Measurements from ENCODE around the gene RAB24. TPM values are rescaled to one million over a fixed set of nuclear protein-coding genes. Genes with fewer than 3 reads are reported as not detected.
"Not testable (repeated sequence)": the region's sequence is repeated elsewhere in the genome, so short reads cannot be mapped to it uniquely, and the experiment has no call there.

The RAB24 gene
- polyA plus RNA-seq, 2 of the 4 experiments (the other 2 are of a cell fraction): 31.2 to 33.7 TPM

DNA sequence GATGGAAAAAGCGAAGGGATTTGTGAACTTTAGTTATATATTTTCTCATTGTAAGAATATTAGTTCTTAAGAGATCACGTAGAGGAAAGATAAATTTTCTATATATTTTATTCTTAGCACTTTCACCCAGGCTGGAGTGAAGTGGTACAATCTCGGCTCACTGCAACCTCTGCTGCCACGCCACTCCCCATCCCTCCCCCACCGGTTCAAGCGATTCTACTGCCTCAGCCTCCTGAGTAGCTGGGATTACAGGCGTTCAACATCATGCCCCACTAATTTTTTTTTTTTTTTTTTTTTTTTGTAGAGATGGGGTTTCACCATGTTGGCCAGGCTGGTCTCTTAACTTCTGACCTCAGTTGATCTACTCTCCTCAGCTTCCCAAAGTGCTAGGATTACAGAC lies 42.6 kb downstream of the RAB24 start:
- H3K4me2 ChIP-seq: no peak overlapping the region
- H3K27ac ChIP-seq: no peak overlapping the region
- FAIRE-seq (no peak), ATAC-seq (no peak), DNase-seq (ENCODE audit: low read depth in 1 of 2, low spot score in 1 of 2) (no peak)
- CTCF ChIA-PET: no interaction called here
- H3K4me1 ChIP-seq: no peaks in the 10 kb centered on the region
- POLR2A ChIA-PET: no interaction called here
- WGBS (ENCODE audit: missing lambda C conversion rate): 93% methylated on average over 7 of the region's 7 CpGs
- no peaks in the 10 kb centered on the region for H3K9me3 ChIP-seq
- TF ChIP-seq, protein P1, sequence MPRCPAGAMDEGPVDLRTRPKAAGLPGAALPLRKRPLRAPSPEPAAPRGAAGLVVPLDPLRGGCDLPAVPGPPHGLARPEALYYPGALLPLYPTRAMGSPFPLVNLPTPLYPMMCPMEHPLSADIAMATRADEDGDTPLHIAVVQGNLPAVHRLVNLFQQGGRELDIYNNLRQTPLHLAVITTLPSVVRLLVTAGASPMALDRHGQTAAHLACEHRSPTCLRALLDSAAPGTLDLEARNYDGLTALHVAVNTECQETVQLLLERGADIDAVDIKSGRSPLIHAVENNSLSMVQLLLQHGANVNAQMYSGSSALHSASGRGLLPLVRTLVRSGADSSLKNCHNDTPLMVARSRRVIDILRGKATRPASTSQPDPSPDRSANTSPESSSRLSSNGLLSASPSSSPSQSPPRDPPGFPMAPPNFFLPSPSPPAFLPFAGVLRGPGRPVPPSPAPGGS (IDR thresholded peaks at IDR 0.05): no peak
- TF ChIP-seq SREBF2 (IDR thresholded peaks at IDR 0.05): no peak
- TF ChIP-seq, protein P2, sequence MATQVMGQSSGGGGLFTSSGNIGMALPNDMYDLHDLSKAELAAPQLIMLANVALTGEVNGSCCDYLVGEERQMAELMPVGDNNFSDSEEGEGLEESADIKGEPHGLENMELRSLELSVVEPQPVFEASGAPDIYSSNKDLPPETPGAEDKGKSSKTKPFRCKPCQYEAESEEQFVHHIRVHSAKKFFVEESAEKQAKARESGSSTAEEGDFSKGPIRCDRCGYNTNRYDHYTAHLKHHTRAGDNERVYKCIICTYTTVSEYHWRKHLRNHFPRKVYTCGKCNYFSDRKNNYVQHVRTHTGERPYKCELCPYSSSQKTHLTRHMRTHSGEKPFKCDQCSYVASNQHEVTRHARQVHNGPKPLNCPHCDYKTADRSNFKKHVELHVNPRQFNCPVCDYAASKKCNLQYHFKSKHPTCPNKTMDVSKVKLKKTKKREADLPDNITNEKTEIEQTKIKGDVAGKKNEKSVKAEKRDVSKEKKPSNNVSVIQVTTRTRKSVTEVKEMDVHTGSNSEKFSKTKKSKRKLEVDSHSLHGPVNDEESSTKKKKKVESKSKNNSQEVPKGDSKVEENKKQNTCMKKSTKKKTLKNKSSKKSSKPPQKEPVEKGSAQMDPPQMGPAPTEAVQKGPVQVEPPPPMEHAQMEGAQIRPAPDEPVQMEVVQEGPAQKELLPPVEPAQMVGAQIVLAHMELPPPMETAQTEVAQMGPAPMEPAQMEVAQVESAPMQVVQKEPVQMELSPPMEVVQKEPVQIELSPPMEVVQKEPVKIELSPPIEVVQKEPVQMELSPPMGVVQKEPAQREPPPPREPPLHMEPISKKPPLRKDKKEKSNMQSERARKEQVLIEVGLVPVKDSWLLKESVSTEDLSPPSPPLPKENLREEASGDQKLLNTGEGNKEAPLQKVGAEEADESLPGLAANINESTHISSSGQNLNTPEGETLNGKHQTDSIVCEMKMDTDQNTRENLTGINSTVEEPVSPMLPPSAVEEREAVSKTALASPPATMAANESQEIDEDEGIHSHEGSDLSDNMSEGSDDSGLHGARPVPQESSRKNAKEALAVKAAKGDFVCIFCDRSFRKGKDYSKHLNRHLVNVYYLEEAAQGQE (IDR thresholded peaks at IDR 0.05): no peak
- TF ChIP-seq NR3C1 (IDR thresholded peaks at IDR 0.05): no peak
- no peak for TF ChIP-seq TFCP2L1 (CRISPR knock-in tag; IDR thresholded peaks at IDR 0.05)
- TF ChIP-seq CBX2 (IDR thresholded peaks at IDR 0.05; ENCODE audit: borderline replicate concordance, low read depth): no peak
- TF ChIP-seq ZFP36 (IDR thresholded peaks at IDR 0.05; ENCODE audit: borderline replicate concordance, partially characterized antibody): no peak
- TF ChIP-seq POLR2A (IDR thresholded peaks at IDR 0.05; ENCODE audit: low read length): no peak
- no peak for TF ChIP-seq JUNB (IDR thresholded peaks at IDR 0.05)
- TF ChIP-seq, protein P3, sequence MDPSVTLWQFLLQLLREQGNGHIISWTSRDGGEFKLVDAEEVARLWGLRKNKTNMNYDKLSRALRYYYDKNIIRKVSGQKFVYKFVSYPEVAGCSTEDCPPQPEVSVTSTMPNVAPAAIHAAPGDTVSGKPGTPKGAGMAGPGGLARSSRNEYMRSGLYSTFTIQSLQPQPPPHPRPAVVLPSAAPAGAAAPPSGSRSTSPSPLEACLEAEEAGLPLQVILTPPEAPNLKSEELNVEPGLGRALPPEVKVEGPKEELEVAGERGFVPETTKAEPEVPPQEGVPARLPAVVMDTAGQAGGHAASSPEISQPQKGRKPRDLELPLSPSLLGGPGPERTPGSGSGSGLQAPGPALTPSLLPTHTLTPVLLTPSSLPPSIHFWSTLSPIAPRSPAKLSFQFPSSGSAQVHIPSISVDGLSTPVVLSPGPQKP (IDR thresholded peaks at IDR 0.05; ENCODE audit: low read depth, low read length): no peak
- TF ChIP-seq HEYL (CRISPR knock-in tag; IDR thresholded peaks at IDR 0.05): no peak
- TF ChIP-seq CHD2 (IDR thresholded peaks at IDR 0.05; ENCODE audit: low read length, partially characterized antibody): no peak
- no peak for TF ChIP-seq ESRRA (IDR thresholded peaks at IDR 0.05; ENCODE audit: borderline replicate concordance, low read length)
- no peak for TF ChIP-seq NFE2L2 (conservative IDR thresholded peaks at IDR 0.05; ENCODE audit: low read length)
- TF ChIP-seq, protein P4, sequence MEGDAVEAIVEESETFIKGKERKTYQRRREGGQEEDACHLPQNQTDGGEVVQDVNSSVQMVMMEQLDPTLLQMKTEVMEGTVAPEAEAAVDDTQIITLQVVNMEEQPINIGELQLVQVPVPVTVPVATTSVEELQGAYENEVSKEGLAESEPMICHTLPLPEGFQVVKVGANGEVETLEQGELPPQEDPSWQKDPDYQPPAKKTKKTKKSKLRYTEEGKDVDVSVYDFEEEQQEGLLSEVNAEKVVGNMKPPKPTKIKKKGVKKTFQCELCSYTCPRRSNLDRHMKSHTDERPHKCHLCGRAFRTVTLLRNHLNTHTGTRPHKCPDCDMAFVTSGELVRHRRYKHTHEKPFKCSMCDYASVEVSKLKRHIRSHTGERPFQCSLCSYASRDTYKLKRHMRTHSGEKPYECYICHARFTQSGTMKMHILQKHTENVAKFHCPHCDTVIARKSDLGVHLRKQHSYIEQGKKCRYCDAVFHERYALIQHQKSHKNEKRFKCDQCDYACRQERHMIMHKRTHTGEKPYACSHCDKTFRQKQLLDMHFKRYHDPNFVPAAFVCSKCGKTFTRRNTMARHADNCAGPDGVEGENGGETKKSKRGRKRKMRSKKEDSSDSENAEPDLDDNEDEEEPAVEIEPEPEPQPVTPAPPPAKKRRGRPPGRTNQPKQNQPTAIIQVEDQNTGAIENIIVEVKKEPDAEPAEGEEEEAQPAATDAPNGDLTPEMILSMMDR (IDR thresholded peaks at IDR 0.05): no peak
- no peak for TF ChIP-seq CEBPB (IDR thresholded peaks at IDR 0.05)
- TF ChIP-seq, protein P5, sequence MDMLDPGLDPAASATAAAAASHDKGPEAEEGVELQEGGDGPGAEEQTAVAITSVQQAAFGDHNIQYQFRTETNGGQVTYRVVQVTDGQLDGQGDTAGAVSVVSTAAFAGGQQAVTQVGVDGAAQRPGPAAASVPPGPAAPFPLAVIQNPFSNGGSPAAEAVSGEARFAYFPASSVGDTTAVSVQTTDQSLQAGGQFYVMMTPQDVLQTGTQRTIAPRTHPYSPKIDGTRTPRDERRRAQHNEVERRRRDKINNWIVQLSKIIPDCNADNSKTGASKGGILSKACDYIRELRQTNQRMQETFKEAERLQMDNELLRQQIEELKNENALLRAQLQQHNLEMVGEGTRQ (IDR thresholded peaks at IDR 0.05): no peak
- TF ChIP-seq, protein P6, sequence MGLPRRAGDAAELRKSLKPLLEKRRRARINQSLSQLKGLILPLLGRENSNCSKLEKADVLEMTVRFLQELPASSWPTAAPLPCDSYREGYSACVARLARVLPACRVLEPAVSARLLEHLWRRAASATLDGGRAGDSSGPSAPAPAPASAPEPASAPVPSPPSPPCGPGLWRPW (IDR thresholded peaks at IDR 0.05): no peak
- no peak overlapping the region for H3K4me3 ChIP-seq

DNA sequence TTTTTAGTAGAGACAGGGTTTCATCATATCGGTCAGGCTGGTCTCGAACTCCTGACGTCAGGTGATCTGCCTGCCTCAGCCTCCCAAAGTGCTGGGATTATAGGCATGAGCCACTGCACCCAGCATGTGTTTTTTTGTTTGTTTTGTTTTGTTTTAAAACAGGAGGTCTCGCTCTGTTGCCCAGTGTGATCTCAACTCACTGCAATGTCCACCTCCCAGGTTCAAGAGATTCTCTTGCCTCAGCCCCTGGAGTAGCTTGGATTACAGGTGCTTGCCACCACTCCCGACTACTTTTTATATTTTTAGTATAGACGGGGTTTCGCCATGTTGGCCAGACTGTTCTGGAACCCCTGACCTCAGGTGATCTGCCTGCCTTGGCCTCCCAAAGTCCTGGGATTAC lies 44.8 kb downstream of the RAB24 start:
- POLR2A ChIA-PET: not testable (repeated sequence)

More for the DNA sequence above, 44.8 kb downstream of the RAB24 start:
- H3K4me2 ChIP-seq; H3K27ac ChIP-seq; FAIRE-seq; H3K9me3 ChIP-seq; H3K4me1 ChIP-seq; ATAC-seq; DNase-seq (ENCODE audit: low read depth in 1 of 2, low spot score in 1 of 2); H3K4me3 ChIP-seq: not testable (repeated sequence)
- CTCF ChIA-PET: interaction anchor here (1.4 kb wide), 1 partner anchor 145 kb away, joined by 8 read pairs; no protein-coding TSS in a partner anchor
- WGBS (ENCODE audit: missing lambda C conversion rate): 92% methylated on average over 7 of the region's 7 CpGs
